CD4-positive, alpha-beta T cell treated with Interleukin-12 subunit alpha and Interleukin-12 subunit beta, for 1 hour (primary cell): ENCODE measurements around the gene LCN6.
"Not testable (repeated sequence)": the region's sequence is repeated elsewhere in the genome, so short reads cannot be mapped to it uniquely, and the experiment has no call there.

ENCODE experiments used
- DNase-seq: peaks from one replicate; pipeline ENCODE4 v3.0.0-alpha.2; 2020

Gene LCN6

DNA sequence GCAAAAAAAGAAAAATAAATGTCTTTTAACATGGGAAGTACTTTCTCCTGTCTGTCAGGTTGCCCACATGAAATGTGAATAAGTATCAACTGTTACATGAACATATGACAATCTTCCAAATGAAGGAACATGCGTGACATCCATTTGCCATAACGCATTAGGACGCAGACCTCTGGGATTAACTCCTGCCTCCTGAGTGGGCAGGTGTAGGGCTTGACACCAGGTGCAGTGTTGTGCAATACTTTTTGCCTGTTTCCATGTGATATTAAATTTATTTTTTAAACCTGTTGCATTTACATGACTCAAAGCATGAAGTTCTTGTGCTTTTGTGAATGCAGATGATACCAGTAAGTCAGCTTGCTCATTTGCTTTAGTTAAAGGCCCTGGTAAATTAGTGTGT is 34.1 kb upstream of the LCN6 start:
- DNase-seq = no peak

- no peak for DNase-seq
Observed at GRCh38 chr9:136779808-136780207, 31.5 kb upstream of the LCN6 start.

GRCh38 chr9:136777359-136777758 is 29.0 kb upstream of the LCN6 start:
- DNase-seq = no peak

DNA sequence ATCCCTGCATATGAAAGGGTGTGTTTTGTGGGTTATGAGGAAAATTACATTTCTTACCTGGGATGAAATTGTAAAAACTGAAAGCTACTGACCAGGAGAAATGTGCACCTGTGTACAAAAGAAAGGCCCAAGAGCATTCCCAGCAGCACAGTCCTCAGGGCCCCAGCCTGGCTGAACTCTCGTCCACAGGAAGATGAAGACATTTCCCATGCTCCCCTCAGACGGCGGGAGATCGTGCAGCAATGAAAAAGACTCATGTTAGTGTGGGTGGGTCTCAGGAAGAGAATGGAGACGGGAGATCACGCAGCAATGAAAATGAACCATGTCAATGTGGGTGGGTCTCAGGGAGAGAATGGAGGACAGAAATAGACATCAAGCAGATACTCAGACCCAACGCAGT is 28.6 kb upstream of the LCN6 start:
- DNase-seq = no peak

DNA sequence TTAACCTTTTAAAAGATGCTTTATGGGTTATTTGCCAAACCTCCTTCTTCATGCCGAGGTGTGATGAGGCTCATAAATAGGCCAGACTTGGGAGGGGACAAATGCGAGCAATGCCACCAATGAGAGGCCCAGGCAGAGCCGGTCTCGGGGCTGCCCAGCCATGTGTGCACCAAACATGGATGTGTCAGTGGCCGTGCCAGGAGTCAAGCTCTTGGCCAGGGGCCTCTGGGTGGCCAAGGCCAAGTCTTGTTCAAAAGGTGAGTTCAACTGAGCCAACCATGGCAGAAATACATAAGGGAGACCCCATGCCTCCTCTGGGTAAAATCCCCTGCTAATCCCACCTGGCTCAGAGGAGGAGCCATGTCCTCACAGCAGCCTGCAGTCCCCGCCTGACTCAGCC is 26.9 kb upstream of the LCN6 start:
- DNase-seq = no peak

- DNase-seq = no peak
Observed at GRCh38 chr9:136774416-136775045, 26.2 kb upstream of the LCN6 start.

DNA sequence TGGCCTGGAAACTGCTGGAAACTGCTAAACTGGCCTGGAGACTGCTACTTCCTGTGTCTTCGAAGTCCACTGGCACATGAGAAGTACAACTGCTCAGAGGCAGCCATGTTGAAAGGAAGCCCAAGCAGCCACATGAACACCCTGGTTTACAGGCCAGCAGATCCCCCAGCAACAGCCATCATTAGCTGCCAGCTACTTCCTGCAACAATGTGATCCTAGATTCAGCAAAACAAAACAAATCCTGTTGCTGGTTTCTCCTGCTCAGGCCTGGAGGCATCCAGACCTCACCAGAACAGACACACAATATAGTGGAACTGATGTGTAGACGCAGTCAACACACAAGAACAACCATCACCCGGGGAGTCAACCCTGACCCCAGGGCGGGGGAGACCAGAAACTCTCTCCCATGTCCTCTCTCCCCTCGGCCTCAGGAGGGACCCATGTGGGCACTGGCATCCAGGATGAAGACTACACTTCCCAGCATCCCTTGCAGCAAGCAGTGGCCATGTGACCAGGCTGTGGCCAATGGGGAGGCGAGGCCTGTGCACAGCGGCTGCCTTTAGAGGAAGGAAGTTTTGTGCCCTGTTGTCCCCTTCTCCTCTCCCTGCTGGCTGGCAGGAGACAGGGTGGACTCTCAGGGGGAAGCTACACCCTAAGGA is 25.2 kb upstream of the LCN6 start:
- DNase-seq = no peak

GRCh38 chr9:136771907-136772415 is 23.6 kb upstream of the LCN6 start:
- no peak for DNase-seq

GRCh38 chr9:136769710-136770191 is 21.4 kb upstream of the LCN6 start:
- peak; percentile 61 for DNase-seq

- peak; percentile 65 for DNase-seq
Observed at GRCh38 chr9:136766410-136767120, 18.2 kb upstream of the LCN6 start.

- not testable (repeated sequence) for DNase-seq
Observed at GRCh38 chr9:136765745-136766409, 17.6 kb upstream of the LCN6 start.

DNA sequence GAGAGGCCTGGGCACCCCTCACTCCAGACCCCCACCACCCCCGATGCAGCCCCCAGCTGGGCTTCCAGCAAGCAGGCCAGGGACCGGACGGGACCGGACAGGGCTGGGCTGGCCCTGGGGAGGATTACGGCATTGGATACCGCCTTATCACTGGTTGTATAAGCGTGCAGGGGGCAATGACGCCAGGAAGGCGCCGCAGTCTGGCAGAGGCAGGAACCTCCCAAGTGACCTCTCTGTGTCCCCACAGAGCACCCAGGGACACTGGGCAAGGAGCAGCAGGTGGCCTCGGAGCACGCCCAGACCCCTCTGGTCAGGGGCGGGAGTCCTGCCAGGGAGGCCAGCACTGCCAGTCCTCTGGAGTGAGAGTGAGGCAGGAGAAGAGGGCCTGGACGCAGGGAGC is 16.7 kb upstream of the LCN6 start:
- DNase-seq = no peak

GRCh38 chr9:136764301-136764891 is 16.1 kb upstream of the LCN6 start, which contains the start of gene LCN15:
LCN15 (minus strand) TSS chr9:136764518; CDS start chr9:136764488, 30 bp downstream.
- no peak for DNase-seq

DNA sequence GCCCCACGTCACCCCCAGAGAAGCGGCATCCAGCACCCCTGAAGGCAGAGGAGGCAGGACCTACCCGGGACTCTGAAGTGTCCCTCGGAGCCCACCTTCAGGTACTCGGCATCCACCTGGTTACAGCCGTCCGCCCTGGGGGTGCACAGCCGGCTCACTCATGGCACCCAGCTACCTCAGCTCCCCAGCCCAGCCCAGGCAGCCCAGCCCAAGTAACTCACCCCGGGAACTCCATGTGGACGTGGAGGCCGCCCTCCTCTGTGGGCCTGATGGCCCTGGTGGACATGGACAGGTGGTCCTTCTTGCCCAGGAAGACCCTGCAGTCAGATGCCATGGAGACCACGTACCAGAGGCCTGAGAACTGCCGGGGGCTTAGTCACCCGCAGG is 15.3 kb upstream of the LCN6 start:
- no peak for DNase-seq

- peak; percentile 52 for DNase-seq
Observed at GRCh38 chr9:136762915-136763648, 14.8 kb upstream of the LCN6 start.

DNA sequence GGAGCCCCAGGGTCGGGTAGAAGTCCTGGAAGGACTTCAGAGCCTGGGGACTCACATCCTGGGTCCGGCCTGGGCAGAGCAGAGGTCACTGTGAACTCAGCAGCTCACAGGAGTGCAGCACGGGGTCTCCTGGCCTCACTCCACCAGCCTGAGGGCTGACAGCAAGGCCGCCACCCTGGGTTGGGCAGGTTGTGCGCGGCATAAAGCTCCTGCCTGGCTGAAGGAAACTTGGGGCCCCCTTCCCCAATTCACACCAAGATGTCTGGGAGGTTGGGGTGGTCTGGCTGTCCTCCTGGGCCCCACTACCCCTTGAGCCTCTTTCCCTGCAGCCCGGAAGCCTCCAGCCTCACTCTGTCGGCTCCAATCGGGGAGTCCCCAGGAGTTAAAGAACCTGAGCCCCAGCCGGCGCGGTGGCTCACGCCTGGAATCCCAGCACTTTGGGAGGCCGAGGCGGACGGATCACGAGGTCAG is 13.9 kb upstream of the LCN6 start:
- DNase-seq = no peak

DNA sequence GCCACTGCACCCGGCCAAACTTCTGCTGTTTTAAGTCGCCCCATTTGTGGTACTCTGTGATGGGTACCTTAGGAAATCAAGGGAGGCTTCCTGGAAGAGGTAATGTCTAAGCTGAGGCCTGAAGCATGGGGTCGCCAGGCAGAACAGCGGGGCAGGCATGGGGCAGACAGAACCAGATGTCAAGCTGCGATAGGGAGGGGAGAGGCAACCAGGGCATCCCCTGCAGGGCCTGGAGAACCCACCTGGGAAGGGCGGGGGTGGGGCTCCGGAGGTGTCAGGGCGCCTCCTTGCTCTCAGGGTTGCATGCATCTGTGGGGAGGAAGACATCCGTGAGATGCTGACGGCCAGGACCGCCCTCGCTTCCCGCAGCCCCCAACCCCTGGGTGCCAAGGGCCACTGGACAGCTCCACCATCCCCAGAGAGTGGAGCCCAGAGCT is 13.2 kb upstream of the LCN6 start:
- DNase-seq = no peak

GRCh38 chr9:136760834-136761544 is 12.7 kb upstream of the LCN6 start:
- DNase-seq = not testable (repeated sequence)

DNA sequence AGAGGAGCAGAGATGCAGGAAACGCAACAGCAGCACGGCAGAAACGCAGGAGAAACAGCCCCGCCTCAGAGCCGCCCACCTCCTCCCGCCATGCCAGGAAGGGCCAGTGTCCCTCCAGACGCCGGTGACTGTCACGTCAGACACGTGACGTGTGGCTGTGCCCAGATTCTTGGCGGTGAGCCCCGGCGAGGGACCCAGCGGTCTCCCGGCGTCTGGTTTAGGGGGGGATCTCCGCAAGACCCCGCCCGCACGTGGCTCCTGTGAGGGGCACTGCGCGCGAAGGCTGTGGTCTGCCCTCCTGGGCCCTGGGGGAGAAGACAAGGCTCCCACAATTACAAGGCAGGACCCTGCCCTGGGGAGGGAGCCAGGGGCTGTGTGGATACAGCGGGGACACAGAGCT is 12.1 kb upstream of the LCN6 start:
- DNase-seq = no peak

DNA sequence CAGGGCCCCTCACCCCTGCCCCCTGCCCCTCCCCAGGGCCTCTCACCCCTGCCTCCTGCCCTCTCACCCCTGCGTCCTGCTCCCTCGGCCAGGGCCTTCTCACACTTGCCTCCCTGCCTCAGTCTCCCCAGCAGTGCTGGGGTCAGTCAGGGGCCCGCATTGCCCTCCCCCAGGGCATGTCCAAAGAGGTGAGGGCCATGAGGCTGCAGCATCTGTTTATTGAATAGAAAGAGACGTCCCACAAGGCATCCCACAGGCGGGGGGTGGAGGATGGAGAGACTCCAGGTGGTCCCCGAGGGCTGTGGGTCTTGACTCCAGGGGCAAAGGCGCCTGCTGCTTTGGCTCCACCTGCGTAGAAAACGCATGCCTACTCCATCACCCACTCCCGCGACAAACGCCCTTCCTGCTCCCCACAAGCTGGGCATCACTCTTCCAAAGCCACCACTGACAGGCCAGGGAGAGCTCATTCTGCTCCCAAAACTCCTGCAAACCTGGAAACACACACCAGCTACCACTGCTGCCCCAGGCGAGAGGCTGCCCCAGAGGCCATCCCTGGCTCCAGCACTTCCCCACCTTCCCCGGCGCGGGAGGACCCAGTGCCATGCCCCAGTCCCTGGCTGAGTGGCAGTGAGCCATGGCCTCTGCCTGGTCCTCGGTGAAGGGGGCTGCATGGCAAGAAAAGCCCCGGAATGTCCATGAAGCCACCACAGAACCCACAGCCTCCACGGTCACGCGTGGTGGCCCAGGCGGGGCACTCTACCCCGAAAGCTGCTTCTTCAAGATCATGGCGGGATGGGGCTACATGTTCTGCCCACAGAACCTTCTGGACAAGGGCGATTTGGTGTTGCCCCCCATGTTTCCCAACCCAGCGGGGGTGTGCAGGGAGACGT is 11.4 kb upstream of the LCN6 start:
- no peak for DNase-seq
